Ovary (tissue), 9 donors: ENCODE data around the gene GATM. TPM values are rescaled to one million over a fixed set of nuclear protein-coding genes. Genes with fewer than 3 reads are reported as not detected.

Experiments used
- DNase-seq, 5 donors: peaks; one replicate each; pipeline ENCODE4 v3.0.0-alpha.2; 2019 to 2020
- H3K27ac ChIP-seq, 2 donors: fragments of 200-600 bp; one replicate each; pipeline versions ENCODE4 v1.5.1 to v1.8.0; 2019 to 2022
- H3K27me3 ChIP-seq: fragments of 200-600 bp; one replicate; pipeline ENCODE4 v1.8.0; 2022
- H3K36me3 ChIP-seq: fragments of 200-600 bp; sonication (generic); one replicate; pipeline ENCODE4 v1.5.1; 2019
- H3K4me1 ChIP-seq: one replicate; pipeline ENCODE4 v1.8.1; 2013; ENCODE audit warnings: mild to moderate bottlenecking, moderate library complexity; ENCODE audit not compliant: insufficient read depth
- H3K4me3 ChIP-seq: fragments of 200-600 bp; sonication (generic); one replicate; pipeline ENCODE4 v1.5.1; 2017
- H3K9me3 ChIP-seq, 2 donors: fragments of 200-600 bp in 1 of 2; sonication (generic) in 1 of 2; one replicate each; pipeline versions ENCODE4 v1.5.1 to v1.8.1; 2013 to 2019; ENCODE audit warnings: mild to moderate bottlenecking in 1 of 2, moderate library complexity in 1 of 2
- CTCF ChIP-seq, 3 donors: fragments of 450-650 bp in 2 of 3; fragments of 200-600 bp in 1 of 3; IDR thresholded peaks; one replicate each; pipeline versions ENCODE4 v1.5.1 to v1.8.0; 2016 to 2022; ENCODE audit warnings: antibody characterized with exemption in 3 of 3, mild to moderate bottlenecking in 1 of 3
- EP300 ChIP-seq: sonication (generic); formaldehyde crosslinking; IDR thresholded peaks from one replicate; pipeline ENCODE4 v1.6.1; 2017; ENCODE audit warnings: antibody characterized with exemption
- POLR2A ChIP-seq: fragments of 450-650 bp; IDR thresholded peaks from one replicate; pipeline ENCODE4 v1.6.1; 2017; ENCODE audit warnings: antibody characterized with exemption, mild to moderate bottlenecking, moderate library complexity
- WGBS, 3 donors: extraction: QIAGEN DNeasy Blood & Tissue Kit in 1 of 3; methylation state at CpG; one replicate each; pipeline versions ENCODE4 v1.1.5 to v1.1.7; 2013 to 2017; 5-methylcytosine and 5-hydroxymethylcytosine counted together
- intact Hi-C, 4 donors: fragments of 100-400 bp; cut with DNase I; formaldehyde crosslinking; loops; one replicate each; pipeline versions ENCODE4 v1.11.0 to v1.15.1; 2022 to 2023
- polyA plus RNA-seq, 2 donors: library from polyadenylated mRNA; stranded (reverse); fragments of 200-250 nt in 1 of 2; fragments of 350-450 nt in 1 of 2; fragmentation: Illumina TruSeq in 1 of 2; extraction: RNeasy Lipid Tissue Mini Kit (QIAGEN cat#74804) in 1 of 2; gene quantifications; one replicate each; pipeline ENCODE4 v1.2.3, GENCODE V29; 2013 to 2014
- total RNA-seq, 7 donors: library from RNA; depleted of rRNA in 2 of 7; stranded (reverse); fragments of >200 nt in 2 of 7; fragmentation: NEBNext Ultra II Directional in 3 of 7; extraction: Animal tissue kit (Norgen Biotek cat#: 25700) in 3 of 7; gene quantifications; one replicate each; pipeline versions ENCODE4 v1.1.0 to v1.2.4, GENCODE V29; 2016 to 2023
- donor health status: DM: no; HTN: no; CAD: no; lungs with moderate emphysema.
- donor health status: DM: no; HTN: no; CAD: no.
- donor health status: Bipolar disorder and iron deficiency.
- donor health status: DM: yes; HTN: yes; CAD: no.
- donor health status: DM: no; HTN: no; CAD: no.
- donor health status: DM: yes; HTN: yes; CAD: no.

The GATM gene
- total and polyA plus RNA-seq, 9 donors = 43.6 to 218 (median 132) TPM

DNA sequence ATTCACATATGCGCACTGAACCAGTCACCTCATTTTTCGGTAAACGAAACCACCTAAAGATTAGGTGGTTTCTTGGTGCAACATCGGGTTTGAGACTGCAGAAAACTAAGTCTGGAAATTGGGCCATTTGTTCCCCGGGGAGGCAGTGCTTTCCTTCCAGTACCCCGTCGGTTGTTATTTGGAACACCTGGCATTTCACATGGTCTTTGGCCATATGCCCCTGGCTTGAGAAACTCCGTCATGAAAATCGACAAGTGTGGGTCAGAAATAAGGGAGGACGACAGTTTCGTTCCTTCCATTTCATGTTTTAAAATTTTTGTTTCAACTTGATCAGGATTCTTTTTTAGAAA lies 544 bp upstream of the GATM start:
- H3K4me1 ChIP-seq = peaks cover 3% of the 10 kb centered on the region
- H3K27ac ChIP-seq = peak overlapping the region; percentile 45 to 78
- no peaks in the 10 kb centered on the region for H3K27me3 ChIP-seq
- H3K9me3 ChIP-seq = no peaks in the 10 kb centered on the region
- TF ChIP-seq EP300 (no peak), CTCF (IDR thresholded peaks at IDR 0.05) (no peak), POLR2A (no peak)
- intact Hi-C loops = loop anchor here in 1 of 4 donors (5.0 kb wide), 1 partner anchor 212 kb away; no protein-coding TSS in a partner anchor
- peak in 2 of 5 donors; percentile 25 to 43 for DNase-seq
- no peaks in the 10 kb centered on the region for H3K36me3 ChIP-seq
- H3K4me3 ChIP-seq = peak overlapping the region; percentile 56
- 5 to 15% (median 7%) methylated on average over 11 of the region's 11 CpGs for WGBS, 3 donors

- Histone ChIP-seq H3K4me3 (peak overlapping the region; percentile 56), H3K27ac (peak overlapping the region; percentile 45 to 78), H3K9me3 (no peaks in the 10 kb centered on the region), H3K4me1 (peaks cover 3% of the 10 kb centered on the region), H3K36me3 (no peaks in the 10 kb centered on the region), H3K27me3 (no peaks in the 10 kb centered on the region)
- peak; percentile 35 to 52 (median 51) for DNase-seq
- TF ChIP-seq POLR2A (no peak), EP300 (no peak), CTCF (IDR thresholded peaks at IDR 0.05) (no peak)
- intact Hi-C loops = loop anchor here in 1 of 4 donors (5.0 kb wide), 1 partner anchor 210 kb away; no protein-coding TSS in a partner anchor
- WGBS, 3 donors = 0 to 1% (median 1%) methylated on average over 32 of the region's 32 CpGs
These were observed 665 bp downstream of the GATM start for GRCh38 chr15:45377609-45378148.

DNA sequence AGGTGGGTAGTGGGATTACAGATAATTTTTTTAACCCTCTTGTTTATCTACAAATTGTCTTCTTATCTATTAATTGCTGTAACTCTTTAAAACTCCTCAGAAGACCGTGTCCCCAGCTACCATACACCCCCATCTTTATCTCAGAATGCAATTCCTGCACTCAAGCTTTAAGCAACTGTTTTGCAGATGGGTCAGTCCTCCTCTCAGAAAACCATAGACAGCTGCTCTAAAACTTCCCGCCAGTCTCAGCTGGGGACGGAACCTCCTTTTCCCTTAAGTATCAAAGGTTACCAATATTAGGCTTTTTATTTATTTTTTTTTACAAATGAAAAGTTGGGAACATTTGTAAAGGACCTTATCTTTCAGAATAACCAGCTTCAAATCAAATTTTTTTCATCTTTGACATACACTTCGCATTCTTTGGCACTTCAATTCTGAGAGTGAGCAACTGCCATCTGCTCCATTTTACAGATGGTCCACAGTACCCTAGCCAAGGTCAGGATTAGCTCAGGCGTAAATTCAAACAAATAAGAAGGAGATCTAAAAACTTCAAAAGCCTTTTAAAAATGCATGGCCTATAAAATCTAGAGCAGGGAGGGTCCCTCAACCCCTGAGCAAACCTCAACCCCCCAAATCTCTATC lies 1.3 kb downstream of the GATM start:
- H3K4me1 ChIP-seq = peaks cover 3% of the 10 kb centered on the region
- TF ChIP-seq POLR2A (no peak), EP300 (no peak), CTCF (IDR thresholded peaks at IDR 0.05) (no peak)
- DNase-seq = no peak
- peak overlapping the region in 1 of 2 donors; percentile 78 for H3K27ac ChIP-seq
- peak overlapping the region; percentile 56 for H3K4me3 ChIP-seq
- no peaks in the 10 kb centered on the region for H3K9me3 ChIP-seq
- no peaks in the 10 kb centered on the region for H3K27me3 ChIP-seq
- no peaks in the 10 kb centered on the region for H3K36me3 ChIP-seq
- intact Hi-C loops = loop anchor here in 1 of 4 donors (5.0 kb wide), 1 partner anchor 210 kb away; no protein-coding TSS in a partner anchor
- WGBS, 3 donors = 4 to 21% (median 5%) methylated on average over 5 of the region's 5 CpGs

DNA sequence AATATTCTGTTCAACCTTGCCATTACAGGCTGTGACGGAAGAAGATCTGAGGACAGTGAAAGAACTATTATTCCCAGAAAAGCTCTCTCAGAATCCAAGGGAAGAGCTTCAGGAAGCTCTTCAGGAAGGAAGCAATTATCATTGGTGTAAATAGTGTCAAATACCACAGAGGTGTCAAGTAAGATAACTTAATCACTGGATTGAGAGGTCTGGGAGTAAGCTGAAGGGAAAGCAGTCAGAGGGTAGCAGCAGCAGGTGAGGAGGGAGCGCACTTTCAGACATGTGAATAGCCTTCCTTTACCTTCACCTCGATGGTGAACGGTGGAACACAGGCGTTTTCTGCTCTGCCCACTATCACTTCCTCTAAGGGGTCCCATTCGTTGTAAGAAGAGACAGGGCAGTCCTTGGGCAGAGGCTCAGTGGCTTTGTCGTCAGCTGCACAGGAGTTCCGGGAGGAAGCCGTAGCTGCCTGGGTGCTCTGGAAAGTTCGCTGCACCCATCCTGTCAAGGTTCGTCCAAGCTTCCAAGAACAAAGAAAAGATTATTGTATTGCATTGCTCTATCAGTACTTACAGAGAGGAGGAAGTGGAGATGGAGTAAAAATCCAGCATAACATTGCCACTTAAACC lies 1.9 kb downstream of the GATM start:
- Histone ChIP-seq H3K36me3 (no peaks in the 10 kb centered on the region), H3K4me3 (no peak overlapping the region), H3K9me3 (no peaks in the 10 kb centered on the region), H3K4me1 (peaks cover 4% of the 10 kb centered on the region), H3K27ac (peak overlapping the region; percentile 60 to 78), H3K27me3 (no peaks in the 10 kb centered on the region)
- TF ChIP-seq EP300 (no peak), POLR2A (no peak), CTCF (IDR thresholded peaks at IDR 0.05) (no peak)
- 15 to 37% (median 20%) methylated on average over 11 of the region's 11 CpGs for WGBS, 3 donors
- intact Hi-C loops = loop anchor here in 1 of 4 donors (5.0 kb wide), 1 partner anchor 209 kb away; no protein-coding TSS in a partner anchor
- DNase-seq = no peak
